Measurements from ENCODE around the gene SMPD1. TPM values are rescaled to one million over a fixed set of nuclear protein-coding genes. Genes with fewer than 3 reads are reported as not detected.

SMPD1 gene
- total RNA-seq, 4 donors from 2014 or later: 27.7 to 67.0 (median 43.2) TPM

DNA sequence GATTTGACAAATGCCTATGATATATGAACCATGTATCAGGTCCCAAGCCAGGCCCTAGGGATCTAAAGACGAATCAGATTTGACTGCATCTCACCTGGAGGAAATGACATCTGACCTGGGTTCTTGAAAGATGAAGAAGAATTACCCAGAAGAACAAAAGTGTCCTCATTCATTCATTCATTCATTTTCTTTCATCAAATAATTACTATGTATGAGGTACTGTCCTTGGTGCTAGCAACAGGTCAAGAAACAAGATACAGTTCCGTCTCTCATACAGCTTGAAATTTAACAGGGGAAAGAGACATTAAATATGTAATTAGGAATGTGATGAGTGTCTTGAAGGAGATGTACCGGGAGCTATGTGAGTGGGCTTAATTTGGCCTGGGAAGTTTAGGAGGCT lies 30.4 kb downstream of the SMPD1 start:
- H3K27ac ChIP-seq: no peak overlapping the region
- no peak for TF ChIP-seq POLR2A (IDR thresholded peaks at IDR 0.05)
- TF ChIP-seq, protein P1, sequence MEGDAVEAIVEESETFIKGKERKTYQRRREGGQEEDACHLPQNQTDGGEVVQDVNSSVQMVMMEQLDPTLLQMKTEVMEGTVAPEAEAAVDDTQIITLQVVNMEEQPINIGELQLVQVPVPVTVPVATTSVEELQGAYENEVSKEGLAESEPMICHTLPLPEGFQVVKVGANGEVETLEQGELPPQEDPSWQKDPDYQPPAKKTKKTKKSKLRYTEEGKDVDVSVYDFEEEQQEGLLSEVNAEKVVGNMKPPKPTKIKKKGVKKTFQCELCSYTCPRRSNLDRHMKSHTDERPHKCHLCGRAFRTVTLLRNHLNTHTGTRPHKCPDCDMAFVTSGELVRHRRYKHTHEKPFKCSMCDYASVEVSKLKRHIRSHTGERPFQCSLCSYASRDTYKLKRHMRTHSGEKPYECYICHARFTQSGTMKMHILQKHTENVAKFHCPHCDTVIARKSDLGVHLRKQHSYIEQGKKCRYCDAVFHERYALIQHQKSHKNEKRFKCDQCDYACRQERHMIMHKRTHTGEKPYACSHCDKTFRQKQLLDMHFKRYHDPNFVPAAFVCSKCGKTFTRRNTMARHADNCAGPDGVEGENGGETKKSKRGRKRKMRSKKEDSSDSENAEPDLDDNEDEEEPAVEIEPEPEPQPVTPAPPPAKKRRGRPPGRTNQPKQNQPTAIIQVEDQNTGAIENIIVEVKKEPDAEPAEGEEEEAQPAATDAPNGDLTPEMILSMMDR (IDR thresholded peaks at IDR 0.05): no peak
- TF ChIP-seq EP300 (IDR thresholded peaks at IDR 0.05; ENCODE audit: low read depth): no peak
- no peak for TF ChIP-seq POLR2AphosphoS5 (IDR thresholded peaks at IDR 0.05)
- H3K27me3 ChIP-seq: peaks cover 7% of the 10 kb centered on the region
- intact Hi-C loops (cut with DNase I; ENCODE audit: low total_unique reads): no loop called here
- H3K4me3 ChIP-seq: no peak overlapping the region
- peaks cover 5 to 14% (median 11%) of the 10 kb centered on the region in 4 donors for H3K4me1 ChIP-seq
- H3K36me3 ChIP-seq: no peaks in the 10 kb centered on the region
- no peaks in the 10 kb centered on the region for H3K9me3 ChIP-seq
- in situ Hi-C loops (cut with MboI; ENCODE audit: low pct_ligation_motif_present in 1 of 4, low pct_unique_long_range_greater_than_20kb in 1 of 4, low sequenced_read_pairs in 3 of 4): no loop called here
- DNase-seq: no peak
- WGBS, 2 donors (ENCODE audit: low coverage in 1 of 2): 92 to 97% methylated on average over 3 of the region's 3 CpGs

DNA sequence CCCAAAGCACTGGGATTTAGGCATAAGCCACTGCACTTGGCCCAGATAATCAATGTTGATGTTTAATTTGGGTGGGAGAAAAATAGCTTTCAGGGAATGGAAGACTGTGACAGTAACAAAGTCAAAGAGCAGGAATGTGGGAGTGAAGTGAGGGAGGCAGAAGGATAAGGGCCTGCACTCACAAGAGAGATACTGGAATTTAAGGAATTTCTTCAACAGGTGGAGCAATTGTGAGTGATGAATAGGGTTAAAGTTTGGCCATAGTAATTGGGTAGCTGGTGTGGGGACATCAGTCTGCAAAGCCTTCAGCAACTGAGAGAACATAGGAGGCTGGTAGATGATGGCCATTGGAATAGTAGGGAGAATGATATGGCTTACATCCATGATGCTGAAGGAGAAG lies 37.2 kb downstream of the SMPD1 start:
- in situ Hi-C loops (cut with MboI; ENCODE audit: low pct_ligation_motif_present in 1 of 4, low pct_unique_long_range_greater_than_20kb in 1 of 4, low sequenced_read_pairs in 3 of 4): no loop called here
- Histone ChIP-seq H3K4me1 (no peaks in the 10 kb centered on the region), H3K4me3 (no peak overlapping the region), H3K27ac (no peak overlapping the region), H3K27me3 (peaks cover 7% of the 10 kb centered on the region), H3K9me3 (no peaks in the 10 kb centered on the region), H3K36me3 (no peaks in the 10 kb centered on the region)
- intact Hi-C loops (cut with DNase I; ENCODE audit: low total_unique reads): no loop called here
- no peak for DNase-seq
- TF ChIP-seq, protein P1 (IDR thresholded peaks at IDR 0.05): no peak

DNA sequence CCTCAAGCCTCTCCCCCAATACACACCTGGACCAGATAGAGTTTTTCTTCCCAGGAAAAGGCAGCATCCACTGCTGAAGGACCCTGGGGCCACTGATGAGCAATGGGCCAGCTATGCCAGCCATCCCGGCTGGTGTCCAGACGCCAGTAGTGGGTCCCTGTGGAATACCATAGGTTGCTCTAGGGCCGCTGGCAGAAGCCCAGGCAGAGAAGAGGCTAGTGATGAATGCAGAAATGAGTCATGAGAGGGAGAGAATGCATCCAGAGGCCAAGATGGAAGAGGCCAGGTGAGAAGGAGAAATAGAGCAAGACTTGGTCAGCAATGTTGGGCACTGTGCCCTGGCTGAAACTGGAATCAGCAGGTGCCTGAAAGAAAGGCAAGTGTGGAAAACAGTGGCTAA lies 41.6 kb downstream of the SMPD1 start:
- 92% methylated on average over 3 of the region's 3 CpGs; no CpG with 5 or more reads in 1 of the 2 donors for WGBS, 2 donors (ENCODE audit: low coverage in 1 of 2)
- Histone ChIP-seq H3K36me3 (no peaks in the 10 kb centered on the region), H3K4me1 (no peaks in the 10 kb centered on the region), H3K4me3 (no peak overlapping the region), H3K27ac (no peak overlapping the region), H3K9me3 (no peaks in the 10 kb centered on the region), H3K27me3 (no peaks in the 10 kb centered on the region)
- DNase-seq: no peak
- intact Hi-C loops (cut with DNase I; ENCODE audit: low total_unique reads) (no loop called here), in situ Hi-C loops (cut with MboI; ENCODE audit: low pct_ligation_motif_present in 1 of 4, low pct_unique_long_range_greater_than_20kb in 1 of 4, low sequenced_read_pairs in 3 of 4) (no loop called here)
- TF ChIP-seq, protein P1 (IDR thresholded peaks at IDR 0.05): no peak
- no peak for TF ChIP-seq POLR2AphosphoS5 (IDR thresholded peaks at IDR 0.05)
- no peak for TF ChIP-seq POLR2A (IDR thresholded peaks at IDR 0.05)
- no peak for TF ChIP-seq EP300 (IDR thresholded peaks at IDR 0.05; ENCODE audit: low read depth)

DNA sequence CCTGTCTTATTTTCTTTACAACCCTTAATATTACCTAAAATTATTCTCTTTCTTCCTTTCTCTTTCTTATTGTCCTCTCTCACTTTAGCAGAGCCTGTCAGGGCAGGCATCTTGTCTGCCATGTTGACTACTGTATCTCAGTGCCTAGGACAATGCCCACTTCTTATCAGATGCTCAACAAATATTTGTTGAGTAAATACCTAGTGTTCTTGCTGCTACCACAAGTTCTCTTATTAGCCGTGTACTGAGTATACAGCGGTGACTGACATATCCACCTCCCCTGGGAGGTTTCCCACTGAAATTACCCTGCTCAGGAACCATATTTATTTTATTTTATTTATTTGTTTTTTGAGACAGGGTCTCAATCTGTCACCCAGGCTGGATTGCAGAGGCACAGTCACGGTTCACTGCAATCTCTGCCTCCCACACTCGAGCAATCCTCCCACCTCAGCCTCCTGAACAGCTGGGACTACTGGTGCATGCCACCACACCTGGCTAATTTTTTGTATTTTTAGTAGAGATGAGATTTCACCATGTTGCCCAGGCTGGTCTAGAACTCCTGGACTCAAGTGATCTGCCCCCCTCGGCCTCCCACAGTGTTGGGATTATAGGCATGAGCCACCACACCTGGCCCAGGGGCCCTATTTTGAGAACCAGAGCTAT lies 43.9 kb downstream of the SMPD1 start:
- 41 to 49% methylated on average over 4 to 5 of the region's 5 CpGs for WGBS, 2 donors (ENCODE audit: low coverage in 1 of 2)
- DNase-seq: no peak
- no peak overlapping the region for H3K27ac ChIP-seq
- H3K36me3 ChIP-seq: no peaks in the 10 kb centered on the region
- no peak overlapping the region for H3K4me3 ChIP-seq
- H3K27me3 ChIP-seq: no peaks in the 10 kb centered on the region
- intact Hi-C loops (cut with DNase I; ENCODE audit: low total_unique reads): no loop called here
- H3K4me1 ChIP-seq: no peaks in the 10 kb centered on the region
- in situ Hi-C loops (cut with MboI; ENCODE audit: low pct_ligation_motif_present in 1 of 4, low pct_unique_long_range_greater_than_20kb in 1 of 4, low sequenced_read_pairs in 3 of 4): no loop called here
- TF ChIP-seq, protein P1 (IDR thresholded peaks at IDR 0.05): no peak
- TF ChIP-seq EP300 (IDR thresholded peaks at IDR 0.05; ENCODE audit: low read depth) (no peak), POLR2A (IDR thresholded peaks at IDR 0.05) (no peak), POLR2AphosphoS5 (IDR thresholded peaks at IDR 0.05) (no peak)
- H3K9me3 ChIP-seq: no peaks in the 10 kb centered on the region

Measured in transverse colon (tissue), 4 donors.